IMR-90 (cell line): Measurements from ENCODE around the gene KPNA1.

Source experiments
- FOS ChIP-seq: fragments of 150-350 bp; IDR thresholded peaks from 2 replicates; pipeline ENCODE4 v1.6.1; 2016; ENCODE audit warnings: low read depth, low read length
- NFE2L2 ChIP-seq: fragments of 150-350 bp; IDR thresholded peaks from 2 replicates; pipeline ENCODE4 v1.6.1; 2016; ENCODE audit warnings: low read depth, mild to moderate bottlenecking, low read length
- POLR2A ChIP-seq: IDR thresholded peaks from 2 replicates; pipeline ENCODE4 v1.6.1; 2012; ENCODE audit warnings: mild to moderate bottlenecking, low read depth, low read length
- RCOR1 ChIP-seq: IDR thresholded peaks from 2 replicates; pipeline ENCODE4 v1.6.1; 2012; ENCODE audit warnings: mild to moderate bottlenecking, low read length, improper control_type of control experiment; ENCODE audit not compliant: insufficient replicate concordance
- SMC3 ChIP-seq: fragments of 150-350 bp; IDR thresholded peaks from 2 replicates; pipeline ENCODE4 v1.6.1; 2016; ENCODE audit warnings: low read depth, mild to moderate bottlenecking, antibody characterized with exemption, low read length, moderate library complexity
- USF2 ChIP-seq: fragments of 150-350 bp; IDR thresholded peaks from 2 replicates; pipeline ENCODE4 v1.6.1; 2017; ENCODE audit warnings: mild to moderate bottlenecking, antibody characterized with exemption, low read length, low read depth
- TF ChIP-seq, protein P1 (sequence below): conservative IDR thresholded peaks from 2 replicates; pipeline ENCODE4 v1.5.1; 2012; ENCODE audit warnings: mild to moderate bottlenecking, low read depth, low read length, improper control_type of control experiment
- TF ChIP-seq, protein P2 (sequence below): fragments of 150-350 bp; IDR thresholded peaks from 2 replicates; pipeline ENCODE4 v1.6.1; 2016; ENCODE audit warnings: low read depth, mild to moderate bottlenecking, low read length, moderate library complexity, borderline replicate concordance

DNA sequence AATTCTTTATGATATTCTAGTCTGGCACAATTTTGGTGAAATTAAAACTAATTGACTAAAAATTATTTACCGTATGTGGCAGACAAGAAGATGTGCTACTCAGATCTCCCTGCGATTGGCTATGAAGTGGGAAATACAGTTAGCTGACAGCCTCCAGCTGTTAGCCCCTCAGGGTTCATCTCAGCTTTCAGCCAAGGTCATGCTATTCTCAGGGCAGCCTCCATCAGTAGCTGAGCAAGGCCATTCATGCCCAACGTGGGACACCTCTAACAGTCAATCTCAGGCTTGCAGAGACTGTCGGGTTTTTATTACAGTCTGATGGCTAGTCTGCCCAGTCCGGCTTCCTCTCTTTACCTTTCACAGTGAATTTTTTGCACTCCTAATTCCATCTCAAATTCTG lies 42.6 kb upstream of the KPNA1 start:
- TF ChIP-seq POLR2A = no peak
- TF ChIP-seq, protein P1, sequence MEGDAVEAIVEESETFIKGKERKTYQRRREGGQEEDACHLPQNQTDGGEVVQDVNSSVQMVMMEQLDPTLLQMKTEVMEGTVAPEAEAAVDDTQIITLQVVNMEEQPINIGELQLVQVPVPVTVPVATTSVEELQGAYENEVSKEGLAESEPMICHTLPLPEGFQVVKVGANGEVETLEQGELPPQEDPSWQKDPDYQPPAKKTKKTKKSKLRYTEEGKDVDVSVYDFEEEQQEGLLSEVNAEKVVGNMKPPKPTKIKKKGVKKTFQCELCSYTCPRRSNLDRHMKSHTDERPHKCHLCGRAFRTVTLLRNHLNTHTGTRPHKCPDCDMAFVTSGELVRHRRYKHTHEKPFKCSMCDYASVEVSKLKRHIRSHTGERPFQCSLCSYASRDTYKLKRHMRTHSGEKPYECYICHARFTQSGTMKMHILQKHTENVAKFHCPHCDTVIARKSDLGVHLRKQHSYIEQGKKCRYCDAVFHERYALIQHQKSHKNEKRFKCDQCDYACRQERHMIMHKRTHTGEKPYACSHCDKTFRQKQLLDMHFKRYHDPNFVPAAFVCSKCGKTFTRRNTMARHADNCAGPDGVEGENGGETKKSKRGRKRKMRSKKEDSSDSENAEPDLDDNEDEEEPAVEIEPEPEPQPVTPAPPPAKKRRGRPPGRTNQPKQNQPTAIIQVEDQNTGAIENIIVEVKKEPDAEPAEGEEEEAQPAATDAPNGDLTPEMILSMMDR = no peak
- no peak for TF ChIP-seq SMC3
- TF ChIP-seq RCOR1 = no peak
- TF ChIP-seq, protein P2, sequence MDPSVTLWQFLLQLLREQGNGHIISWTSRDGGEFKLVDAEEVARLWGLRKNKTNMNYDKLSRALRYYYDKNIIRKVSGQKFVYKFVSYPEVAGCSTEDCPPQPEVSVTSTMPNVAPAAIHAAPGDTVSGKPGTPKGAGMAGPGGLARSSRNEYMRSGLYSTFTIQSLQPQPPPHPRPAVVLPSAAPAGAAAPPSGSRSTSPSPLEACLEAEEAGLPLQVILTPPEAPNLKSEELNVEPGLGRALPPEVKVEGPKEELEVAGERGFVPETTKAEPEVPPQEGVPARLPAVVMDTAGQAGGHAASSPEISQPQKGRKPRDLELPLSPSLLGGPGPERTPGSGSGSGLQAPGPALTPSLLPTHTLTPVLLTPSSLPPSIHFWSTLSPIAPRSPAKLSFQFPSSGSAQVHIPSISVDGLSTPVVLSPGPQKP = no peak
- no peak for TF ChIP-seq FOS
- no peak for TF ChIP-seq USF2
- no peak for TF ChIP-seq NFE2L2
